ENCODE data around the gene MYBPHL.

DNA sequence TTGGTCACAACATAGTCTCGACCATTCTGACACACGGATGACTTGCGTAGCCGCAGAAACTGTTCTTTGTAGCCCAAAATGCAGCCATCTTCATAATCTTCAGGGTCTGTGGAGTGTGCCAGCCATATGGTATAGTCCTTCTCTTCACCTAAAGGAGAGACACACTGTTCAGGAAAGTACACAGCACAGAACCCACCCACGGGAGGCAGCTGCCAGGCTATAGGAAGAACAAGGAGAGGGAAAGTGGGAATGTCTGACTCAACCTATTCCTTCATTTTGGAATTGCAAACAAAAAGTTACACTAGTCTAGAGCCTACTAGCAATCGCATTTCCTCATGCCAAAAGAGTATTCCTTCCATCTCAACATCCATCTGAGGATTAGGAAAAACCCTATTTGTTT lies 16.2 kb upstream of the MYBPHL start:
- no peak for TF ChIP-seq POLR2AphosphoS5 (IDR thresholded peaks at IDR 0.05)
- TF ChIP-seq, protein P1, sequence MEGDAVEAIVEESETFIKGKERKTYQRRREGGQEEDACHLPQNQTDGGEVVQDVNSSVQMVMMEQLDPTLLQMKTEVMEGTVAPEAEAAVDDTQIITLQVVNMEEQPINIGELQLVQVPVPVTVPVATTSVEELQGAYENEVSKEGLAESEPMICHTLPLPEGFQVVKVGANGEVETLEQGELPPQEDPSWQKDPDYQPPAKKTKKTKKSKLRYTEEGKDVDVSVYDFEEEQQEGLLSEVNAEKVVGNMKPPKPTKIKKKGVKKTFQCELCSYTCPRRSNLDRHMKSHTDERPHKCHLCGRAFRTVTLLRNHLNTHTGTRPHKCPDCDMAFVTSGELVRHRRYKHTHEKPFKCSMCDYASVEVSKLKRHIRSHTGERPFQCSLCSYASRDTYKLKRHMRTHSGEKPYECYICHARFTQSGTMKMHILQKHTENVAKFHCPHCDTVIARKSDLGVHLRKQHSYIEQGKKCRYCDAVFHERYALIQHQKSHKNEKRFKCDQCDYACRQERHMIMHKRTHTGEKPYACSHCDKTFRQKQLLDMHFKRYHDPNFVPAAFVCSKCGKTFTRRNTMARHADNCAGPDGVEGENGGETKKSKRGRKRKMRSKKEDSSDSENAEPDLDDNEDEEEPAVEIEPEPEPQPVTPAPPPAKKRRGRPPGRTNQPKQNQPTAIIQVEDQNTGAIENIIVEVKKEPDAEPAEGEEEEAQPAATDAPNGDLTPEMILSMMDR (IDR thresholded peaks at IDR 0.05), result no peak
- no peak for TF ChIP-seq POLR2A (IDR thresholded peaks at IDR 0.05)
